T-helper 2 cell treated with Interferon-gamma antibody and Interleukin-4, amounts not matched to agents 5 μg/mL and 100 μg/mL, for 36 hours (primary cell): Measurements from ENCODE around the gene TMCC1.
"Not testable (repeated sequence)": the region's sequence is repeated elsewhere in the genome, so short reads cannot be mapped to it uniquely, and the experiment has no call there.

Experiments
- DNase-seq: peaks from one replicate; pipeline ENCODE4 v3.0.0; 2021; ENCODE audit warnings: low spot score
- H3K27ac Mint-ChIP-seq: one replicate; pipeline ENCODE4 v1.8.0; 2021; ENCODE audit warnings: mild to moderate bottlenecking, mixed read lengths
- H3K27me3 Mint-ChIP-seq: one replicate; pipeline ENCODE4 v1.8.0; 2021; ENCODE audit warnings: low read depth, mixed read lengths
- H3K36me3 Mint-ChIP-seq: one replicate; pipeline ENCODE4 v1.8.0; 2021; ENCODE audit warnings: low read depth, mixed read lengths
- H3K4me1 Mint-ChIP-seq: one replicate; pipeline ENCODE4 v1.8.0; 2021; ENCODE audit warnings: low read depth, mixed read lengths
- H3K4me3 Mint-ChIP-seq: one replicate; pipeline ENCODE4 v1.8.0; 2022; ENCODE audit warnings: mild to moderate bottlenecking, moderate library complexity, mixed read lengths
- H3K9me3 Mint-ChIP-seq: one replicate; pipeline ENCODE4 v1.8.0; 2021; ENCODE audit warnings: mixed read lengths

The TMCC1 gene

GRCh38 chr3:129612534-129613366 lies 280.8 kb downstream of the TMCC1 start:
- Mint-ChIP-seq H3K4me3 (no peak overlapping the region), H3K9me3 (no peaks in the 10 kb centered on the region), H3K4me1 (peaks cover 5% of the 10 kb centered on the region), H3K36me3 (no peaks in the 10 kb centered on the region), H3K27me3 (peaks cover 18% of the 10 kb centered on the region), H3K27ac (no peak overlapping the region)
- DNase-seq = no peak

- H3K36me3 Mint-ChIP-seq = no peaks in the 10 kb centered on the region
- H3K9me3 Mint-ChIP-seq = no peaks in the 10 kb centered on the region
- peaks cover 24% of the 10 kb centered on the region for H3K27me3 Mint-ChIP-seq
- H3K4me3 Mint-ChIP-seq = no peak overlapping the region
- H3K4me1 Mint-ChIP-seq = peaks cover 8% of the 10 kb centered on the region
- no peak for DNase-seq
- no peak overlapping the region for H3K27ac Mint-ChIP-seq
These were observed 281.5 kb downstream of the TMCC1 start for GRCh38 chr3:129611812-129612533.

- H3K9me3 Mint-ChIP-seq = no peaks in the 10 kb centered on the region
- no peak for DNase-seq
- H3K4me1 Mint-ChIP-seq = peaks cover 10% of the 10 kb centered on the region
- peaks cover 26% of the 10 kb centered on the region for H3K27me3 Mint-ChIP-seq
- H3K36me3 Mint-ChIP-seq = no peaks in the 10 kb centered on the region
- no peak overlapping the region for H3K27ac Mint-ChIP-seq
- no peak overlapping the region for H3K4me3 Mint-ChIP-seq
These were observed 282.1 kb downstream of the TMCC1 start for GRCh38 chr3:129611446-129611800.

GRCh38 chr3:129610794-129611445 lies 282.6 kb downstream of the TMCC1 start:
- H3K4me3 Mint-ChIP-seq, H3K27ac Mint-ChIP-seq, H3K4me1 Mint-ChIP-seq, H3K9me3 Mint-ChIP-seq, H3K36me3 Mint-ChIP-seq, DNase-seq: not testable (repeated sequence)
- peaks cover 26% of the 10 kb centered on the region for H3K27me3 Mint-ChIP-seq

- no peak for DNase-seq
- H3K27me3 Mint-ChIP-seq = peaks cover 30% of the 10 kb centered on the region
- peaks cover 13% of the 10 kb centered on the region for H3K4me1 Mint-ChIP-seq
- H3K9me3 Mint-ChIP-seq = no peaks in the 10 kb centered on the region
- peaks cover 1% of the 10 kb centered on the region for H3K36me3 Mint-ChIP-seq
- no peak overlapping the region for H3K4me3 Mint-ChIP-seq
- no peak overlapping the region for H3K27ac Mint-ChIP-seq
These were observed 283.2 kb downstream of the TMCC1 start for GRCh38 chr3:129610276-129610675.

- Mint-ChIP-seq H3K27ac (no peak overlapping the region), H3K4me3 (no peak overlapping the region), H3K9me3 (no peaks in the 10 kb centered on the region), H3K36me3 (peaks cover 1% of the 10 kb centered on the region), H3K4me1 (peaks cover 13% of the 10 kb centered on the region), H3K27me3 (peaks cover 33% of the 10 kb centered on the region)
- DNase-seq = no peak
These were observed 283.8 kb downstream of the TMCC1 start for GRCh38 chr3:129609591-129610182.

GRCh38 chr3:129608936-129609590 lies 284.4 kb downstream of the TMCC1 start:
- Mint-ChIP-seq H3K27me3 (peaks cover 39% of the 10 kb centered on the region), H3K4me3 (peak overlapping the region; percentile 25), H3K36me3 (peaks cover 1% of the 10 kb centered on the region), H3K9me3 (no peaks in the 10 kb centered on the region), H3K4me1 (peaks cover 13% of the 10 kb centered on the region), H3K27ac (no peak overlapping the region)
- DNase-seq = no peak

GRCh38 chr3:129608087-129608935 lies 285.2 kb downstream of the TMCC1 start:
- peak overlapping the region; percentile 25 for H3K4me3 Mint-ChIP-seq
- peaks cover 46% of the 10 kb centered on the region for H3K27me3 Mint-ChIP-seq
- H3K27ac Mint-ChIP-seq = no peak overlapping the region
- no peak for DNase-seq
- peaks cover 1% of the 10 kb centered on the region for H3K36me3 Mint-ChIP-seq
- H3K9me3 Mint-ChIP-seq = no peaks in the 10 kb centered on the region
- H3K4me1 Mint-ChIP-seq = peaks cover 13% of the 10 kb centered on the region

- H3K9me3 Mint-ChIP-seq = no peaks in the 10 kb centered on the region
- no peak overlapping the region for H3K27ac Mint-ChIP-seq
- peaks cover 13% of the 10 kb centered on the region for H3K4me1 Mint-ChIP-seq
- peak overlapping the region; percentile 88 for H3K4me3 Mint-ChIP-seq
- peaks cover 1% of the 10 kb centered on the region for H3K36me3 Mint-ChIP-seq
- peaks cover 53% of the 10 kb centered on the region for H3K27me3 Mint-ChIP-seq
- DNase-seq = no peak
These were observed 286.0 kb downstream of the TMCC1 start for GRCh38 chr3:129607391-129608068.

GRCh38 chr3:129606636-129607390 lies 286.7 kb downstream of the TMCC1 start, which contains the start of gene PLXND1:
Gene PLXND1 (minus strand): TSS chr3:129606676. CDS start chr3:129606639, 37 bp downstream.
- peaks cover 13% of the 10 kb centered on the region for H3K4me1 Mint-ChIP-seq
- peak within 1 kb of the TSS; percentile 17 for H3K27ac Mint-ChIP-seq
- H3K4me3 Mint-ChIP-seq = peak within 1 kb of the TSS; percentile 88
- peaks cover 55% of the 10 kb centered on the region for H3K27me3 Mint-ChIP-seq
- peaks cover 1% of the 10 kb centered on the region for H3K36me3 Mint-ChIP-seq
- no peaks in the 10 kb centered on the region for H3K9me3 Mint-ChIP-seq
- peak; percentile 40 for DNase-seq

GRCh38 chr3:129605922-129606635 lies 287.4 kb downstream of the TMCC1 start:
- DNase-seq = no peak
- Mint-ChIP-seq H3K27ac (peak overlapping the region; percentile 17), H3K36me3 (peaks cover 1% of the 10 kb centered on the region), H3K4me1 (peaks cover 13% of the 10 kb centered on the region), H3K9me3 (no peaks in the 10 kb centered on the region), H3K27me3 (peaks cover 59% of the 10 kb centered on the region), H3K4me3 (peak overlapping the region; percentile 88)
